ENCODE results near the gene ZBTB7C.

Gene ZBTB7C

GRCh38 chr18:48191494-48191893, 217.7 kb downstream of the ZBTB7C start:
- no peak for DNase-seq (ENCODE audit: low read depth, low spot score)

GRCh38 chr18:48190994-48191393, 218.2 kb downstream of the ZBTB7C start:
- DNase-seq (ENCODE audit: low read depth, low spot score) = no peak

- DNase-seq (ENCODE audit: low read depth, low spot score) = no peak
These were observed 220.6 kb downstream of the ZBTB7C start for GRCh38 chr18:48188609-48189008.

GRCh38 chr18:48186861-48187260, 222.3 kb downstream of the ZBTB7C start:
- no peak for DNase-seq (ENCODE audit: low read depth, low spot score)

GRCh38 chr18:48186131-48186766, 222.9 kb downstream of the ZBTB7C start:
- no peak for DNase-seq (ENCODE audit: low read depth, low spot score)

GRCh38 chr18:48184118-48184517, 225.1 kb downstream of the ZBTB7C start:
- no peak for DNase-seq (ENCODE audit: low read depth, low spot score)

GRCh38 chr18:48183613-48184012, 225.6 kb downstream of the ZBTB7C start:
- DNase-seq (ENCODE audit: low read depth, low spot score) = no peak

GRCh38 chr18:48182779-48183178, 226.4 kb downstream of the ZBTB7C start:
- no peak for DNase-seq (ENCODE audit: low read depth, low spot score)

GRCh38 chr18:48181857-48182256, 227.3 kb downstream of the ZBTB7C start:
- no peak for DNase-seq (ENCODE audit: low read depth, low spot score)

GRCh38 chr18:48181087-48181823, 227.9 kb downstream of the ZBTB7C start:
- no peak for DNase-seq (ENCODE audit: low read depth, low spot score)

- no peak for DNase-seq (ENCODE audit: low read depth, low spot score)
These were observed 229.5 kb downstream of the ZBTB7C start for GRCh38 chr18:48179666-48180065.

- no peak for DNase-seq (ENCODE audit: low read depth, low spot score)
These were observed 230.2 kb downstream of the ZBTB7C start for GRCh38 chr18:48179001-48179400.

GRCh38 chr18:48176909-48177308, 232.3 kb downstream of the ZBTB7C start:
- no peak for DNase-seq (ENCODE audit: low read depth, low spot score)

GRCh38 chr18:48173557-48173956, 235.6 kb downstream of the ZBTB7C start:
- DNase-seq (ENCODE audit: low read depth, low spot score) = no peak

- no peak for DNase-seq (ENCODE audit: low read depth, low spot score)
These were observed 236.8 kb downstream of the ZBTB7C start for GRCh38 chr18:48172226-48173006.

GRCh38 chr18:48171490-48172188, 237.5 kb downstream of the ZBTB7C start:
- no peak for DNase-seq (ENCODE audit: low read depth, low spot score)

- DNase-seq (ENCODE audit: low read depth, low spot score) = no peak
These were observed 238.5 kb downstream of the ZBTB7C start for GRCh38 chr18:48170651-48171050.

- no peak for DNase-seq (ENCODE audit: low read depth, low spot score)
These were observed 240.3 kb downstream of the ZBTB7C start for GRCh38 chr18:48168861-48169260.

- DNase-seq (ENCODE audit: low read depth, low spot score) = no peak
These were observed 241.3 kb downstream of the ZBTB7C start for GRCh38 chr18:48167897-48168253.

- DNase-seq (ENCODE audit: low read depth, low spot score) = no peak
These were observed 242.8 kb downstream of the ZBTB7C start for GRCh38 chr18:48166336-48166875.

- DNase-seq (ENCODE audit: low read depth, low spot score) = no peak
These were observed 243.9 kb downstream of the ZBTB7C start for GRCh38 chr18:48165111-48165866.

All from activated CD4-positive, CD25-positive, alpha-beta regulatory T cell treated with anti-CD3 and anti-CD28 coated beads, Interleukin-2, amount 50 U/mL, for 16 hours (primary cell).